CD8-positive, alpha-beta memory T cell (primary cell): ENCODE measurements around the gene KRIT1. TPM values are rescaled to one million over a fixed set of nuclear protein-coding genes. Genes with fewer than 3 reads are reported as not detected.

Experiments used
- CTCF ChIA-PET: fragments of 350-600 bp; sonication (Branson Sonifier 250); formaldehyde crosslinking; loops from one replicate; lab custom pipeline; 2021; ENCODE audit warnings: antibody characterized with exemption; lab: Charles Lee
- POLR2A ChIA-PET: fragments of 350-600 bp; sonication (Branson Sonifier 250); formaldehyde crosslinking; loops from one replicate; lab custom pipeline; 2021; ENCODE audit warnings: antibody characterized with exemption; lab: Charles Lee
- DNase-seq, 5 donors: peaks; one replicate each; pipeline versions ENCODE4 v3.0.0 to v3.0.0-alpha.2; 2020 to 2022; ENCODE audit warnings: mixed read lengths in 1 of 5
- H3K27ac ChIP-seq: one replicate; pipeline ENCODE4 v1.7.0; 2013; ENCODE audit warnings: low read depth, mild to moderate bottlenecking, low read length, moderate library complexity
- H3K27me3 ChIP-seq: 2 replicates; pipeline ENCODE4 v1.7.0; 2013; ENCODE audit warnings: low read length, mild to moderate bottlenecking; ENCODE audit not compliant: insufficient read depth, poor library complexity, severe bottlenecking
- H3K36me3 ChIP-seq: 2 replicates; pipeline ENCODE4 v1.7.0; 2013; ENCODE audit warnings: mild to moderate bottlenecking, low read length, moderate library complexity; ENCODE audit not compliant: insufficient read depth
- H3K4me1 ChIP-seq: 2 replicates; pipeline ENCODE4 v1.7.0; 2013; ENCODE audit warnings: mild to moderate bottlenecking, low read length, moderate library complexity; ENCODE audit not compliant: insufficient read depth
- H3K4me3 ChIP-seq: 2 replicates; pipeline ENCODE4 v1.7.0; 2013; ENCODE audit warnings: mild to moderate bottlenecking, low read length
- H3K9me3 ChIP-seq: 2 replicates; pipeline ENCODE4 v1.7.0; 2013; ENCODE audit warnings: mild to moderate bottlenecking, low read length
- H3K27ac Mint-ChIP-seq, 8 donors: one replicate each; pipeline ENCODE4 v1.8.0; 2020 to 2021; ENCODE audit warnings: mixed read lengths in 8 of 8, mild to moderate bottlenecking in 6 of 8, inconsistent platforms in 3 of 8, moderate library complexity in 3 of 8
- H3K27me3 Mint-ChIP-seq, 2 donors: one replicate each; pipeline ENCODE4 v1.8.0; 2020 to 2021; ENCODE audit warnings: mixed read lengths in 2 of 2, mild to moderate bottlenecking in 1 of 2, moderate library complexity in 1 of 2
- H3K36me3 Mint-ChIP-seq, 3 donors: one replicate each; pipeline ENCODE4 v1.8.0; 2020 to 2021; ENCODE audit warnings: mixed read lengths in 3 of 3, inconsistent platforms in 1 of 3, mild to moderate bottlenecking in 1 of 3
- H3K4me1 Mint-ChIP-seq, 3 donors: one replicate each; pipeline ENCODE4 v1.8.0; 2020 to 2021; ENCODE audit warnings: mixed read lengths in 3 of 3, inconsistent platforms in 1 of 3, mild to moderate bottlenecking in 1 of 3
- H3K4me3 Mint-ChIP-seq, 7 donors: one replicate each; pipeline ENCODE4 v1.8.0; 2020 to 2021; ENCODE audit warnings: mixed read lengths in 7 of 7, mild to moderate bottlenecking in 6 of 7, moderate library complexity in 4 of 7, inconsistent platforms in 2 of 7
- H3K9me3 Mint-ChIP-seq, 5 donors: one replicate each; pipeline ENCODE4 v1.8.0; 2020 to 2022; ENCODE audit warnings: mixed read lengths in 5 of 5, mild to moderate bottlenecking in 3 of 5, moderate library complexity in 2 of 5, inconsistent platforms in 1 of 5
- polyA plus RNA-seq: library from polyadenylated mRNA; unstranded; fragments of 300-500 nt; fragmentation: Illumina TruSeq; gene quantifications from one replicate; pipeline ENCODE4 v1.2.3, GENCODE V29; 2021
- total RNA-seq, 2 experiments: library from RNA; stranded (reverse); gene quantifications; one replicate each; pipeline ENCODE4 v1.2.3, GENCODE V29; 2021

KRIT1 gene
- total and polyA plus RNA-seq, 3 experiments from 2014 or later, result 18.3 to 48.3 (median 44.6) TPM

DNA sequence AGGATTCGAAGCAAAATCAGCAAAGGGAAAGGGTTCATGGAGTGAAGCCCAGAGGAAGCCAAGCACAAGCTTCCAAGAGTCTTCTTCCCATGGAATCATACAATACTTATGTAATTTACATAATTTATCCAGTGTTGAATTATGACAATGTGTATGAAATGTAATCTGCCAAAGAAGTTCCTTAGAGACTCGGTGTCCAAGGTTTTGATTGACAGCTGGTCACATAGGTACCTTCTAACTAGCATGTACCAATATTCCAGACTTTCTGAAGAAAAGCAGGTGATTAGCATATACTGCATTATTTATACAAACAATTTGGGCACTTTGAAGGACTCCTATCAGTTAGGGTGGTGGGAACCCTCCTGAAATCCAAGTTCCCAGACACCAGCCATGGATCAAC is 35.3 kb upstream of the KRIT1 start:
- Mint-ChIP-seq H3K9me3 (no peaks in the 10 kb centered on the region), H3K4me1 (peaks cover 21 to 38% (median 29%) of the 10 kb centered on the region in 3 donors), H3K27ac (no peak overlapping the region), H3K36me3 (peaks cover 5 to 11% (median 11%) of the 10 kb centered on the region in 3 donors), H3K4me3 (peak overlapping the region in 1 of 7 donors; percentile 8), H3K27me3 (no peaks in the 10 kb centered on the region)
- Histone ChIP-seq H3K9me3 (no peaks in the 10 kb centered on the region), H3K27me3 (no peaks in the 10 kb centered on the region), H3K36me3 (no peaks in the 10 kb centered on the region), H3K4me3 (no peak overlapping the region), H3K4me1 (no peaks in the 10 kb centered on the region), H3K27ac (no peak overlapping the region)
- POLR2A ChIA-PET, result no interaction called here
- CTCF ChIA-PET, result no interaction called here
- DNase-seq, result no peak

DNA sequence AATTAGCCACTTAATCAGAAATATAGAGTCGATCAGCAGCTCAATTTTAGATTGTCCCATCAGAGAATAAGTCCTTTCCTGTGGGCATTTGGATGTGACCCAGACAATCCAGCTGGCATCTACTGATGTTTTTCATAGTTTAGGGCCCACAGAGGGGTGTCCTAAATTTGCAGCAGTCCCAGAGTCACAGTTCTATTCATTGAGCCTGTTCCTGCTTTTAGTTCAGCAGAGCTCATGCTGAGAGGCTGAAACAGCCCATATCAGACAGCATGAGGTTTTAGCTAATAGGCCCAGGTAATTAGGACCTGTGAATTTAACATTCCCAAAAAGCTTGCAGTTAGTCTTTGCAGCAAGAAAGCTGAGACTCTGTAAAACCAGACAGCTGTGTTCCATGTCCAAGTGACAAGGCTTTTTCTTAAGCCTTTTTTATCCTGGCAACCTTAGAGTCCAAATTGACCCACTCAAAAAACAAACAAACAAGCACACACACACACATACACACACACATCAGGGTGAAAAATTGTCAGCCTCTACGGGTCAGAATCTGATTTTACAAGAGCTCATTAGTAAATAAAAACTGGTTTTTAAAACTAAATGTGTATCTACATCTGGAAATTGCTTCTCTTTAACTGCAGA is 33.8 kb upstream of the KRIT1 start:
- Histone ChIP-seq H3K4me1 (no peaks in the 10 kb centered on the region), H3K27me3 (no peaks in the 10 kb centered on the region), H3K4me3 (no peak overlapping the region), H3K36me3 (no peaks in the 10 kb centered on the region), H3K27ac (no peak overlapping the region), H3K9me3 (no peaks in the 10 kb centered on the region)
- H3K36me3 Mint-ChIP-seq, result peaks cover 5 to 12% (median 11%) of the 10 kb centered on the region in 3 donors
- no peaks in the 10 kb centered on the region for H3K27me3 Mint-ChIP-seq
- POLR2A ChIA-PET, result no interaction called here
- no peak for DNase-seq
- peak overlapping the region in 2 of 8 donors; percentile 4 to 72 for H3K27ac Mint-ChIP-seq
- H3K9me3 Mint-ChIP-seq, result no peaks in the 10 kb centered on the region
- CTCF ChIA-PET, result interaction anchor here (1.6 kb wide), 1 partner anchor 12 kb away, joined by 4 read pairs; no protein-coding TSS in a partner anchor
- H3K4me3 Mint-ChIP-seq, result no peak overlapping the region
- peaks cover 17 to 37% (median 26%) of the 10 kb centered on the region in 3 donors for H3K4me1 Mint-ChIP-seq

DNA sequence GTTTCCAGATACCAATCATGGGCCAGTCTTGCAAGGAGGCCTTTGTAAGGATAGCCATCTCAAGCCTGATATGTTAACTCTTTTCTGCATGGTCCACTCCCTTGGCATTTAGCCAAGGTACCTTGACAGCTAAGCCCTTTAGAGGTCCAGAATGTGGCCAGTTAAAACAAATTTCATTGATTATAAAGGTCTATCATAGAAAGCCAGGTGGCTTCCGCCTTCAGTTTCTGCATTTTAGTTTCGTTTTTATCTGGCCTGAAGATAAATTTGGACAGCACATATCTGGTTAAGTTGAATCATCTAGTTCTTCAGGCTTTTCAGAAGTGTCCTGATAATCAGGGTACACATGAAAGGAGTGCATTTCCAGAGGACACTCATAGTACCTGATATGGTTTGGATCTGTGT is 30.7 kb upstream of the KRIT1 start:
- Histone ChIP-seq H3K27ac (no peak overlapping the region), H3K36me3 (no peaks in the 10 kb centered on the region), H3K27me3 (no peaks in the 10 kb centered on the region), H3K9me3 (no peaks in the 10 kb centered on the region), H3K4me3 (no peak overlapping the region), H3K4me1 (no peaks in the 10 kb centered on the region)
- H3K27ac Mint-ChIP-seq, result no peak overlapping the region
- H3K27me3 Mint-ChIP-seq, result no peaks in the 10 kb centered on the region
- ChIA-PET POLR2A (no interaction called here), CTCF (no interaction called here)
- DNase-seq, result no peak
- H3K4me1 Mint-ChIP-seq, result peaks cover 25 to 42% (median 32%) of the 10 kb centered on the region in 3 donors
- H3K4me3 Mint-ChIP-seq, result no peak overlapping the region
- H3K9me3 Mint-ChIP-seq, result no peaks in the 10 kb centered on the region
- H3K36me3 Mint-ChIP-seq, result peaks cover under 1 to 14% (median 11%) of the 10 kb centered on the region in 3 donors

DNA sequence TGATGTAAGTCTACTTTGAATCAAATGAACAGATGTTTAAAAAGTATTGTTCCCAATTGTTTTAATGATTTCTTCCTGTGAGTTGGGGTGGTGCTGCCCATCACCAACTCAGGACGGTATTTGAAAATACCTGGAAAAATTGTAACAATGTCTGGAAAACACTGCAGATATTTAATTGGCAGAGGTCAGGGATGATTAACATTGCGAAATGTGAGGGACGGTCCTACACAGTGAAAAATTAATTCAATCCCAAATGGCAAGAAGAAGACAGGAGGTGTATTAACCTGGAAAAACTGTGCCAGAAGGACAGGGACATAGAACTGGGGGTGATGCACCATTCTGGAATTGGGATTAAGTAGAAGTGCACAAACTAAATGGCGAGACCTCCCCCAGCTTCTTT is 29.6 kb upstream of the KRIT1 start:
- no peak for DNase-seq
- no peaks in the 10 kb centered on the region for H3K9me3 Mint-ChIP-seq
- no peak overlapping the region for H3K27ac Mint-ChIP-seq
- Histone ChIP-seq H3K4me3 (no peak overlapping the region), H3K27me3 (no peaks in the 10 kb centered on the region), H3K4me1 (no peaks in the 10 kb centered on the region), H3K36me3 (no peaks in the 10 kb centered on the region), H3K27ac (no peak overlapping the region), H3K9me3 (no peaks in the 10 kb centered on the region)
- H3K27me3 Mint-ChIP-seq, result no peaks in the 10 kb centered on the region
- ChIA-PET POLR2A (no interaction called here), CTCF (no interaction called here)
- H3K4me3 Mint-ChIP-seq, result no peak overlapping the region
- H3K36me3 Mint-ChIP-seq, result peaks cover 0 to 10% (median 6%) of the 10 kb centered on the region in 3 donors
- H3K4me1 Mint-ChIP-seq, result peaks cover 28 to 44% (median 30%) of the 10 kb centered on the region in 3 donors

DNA sequence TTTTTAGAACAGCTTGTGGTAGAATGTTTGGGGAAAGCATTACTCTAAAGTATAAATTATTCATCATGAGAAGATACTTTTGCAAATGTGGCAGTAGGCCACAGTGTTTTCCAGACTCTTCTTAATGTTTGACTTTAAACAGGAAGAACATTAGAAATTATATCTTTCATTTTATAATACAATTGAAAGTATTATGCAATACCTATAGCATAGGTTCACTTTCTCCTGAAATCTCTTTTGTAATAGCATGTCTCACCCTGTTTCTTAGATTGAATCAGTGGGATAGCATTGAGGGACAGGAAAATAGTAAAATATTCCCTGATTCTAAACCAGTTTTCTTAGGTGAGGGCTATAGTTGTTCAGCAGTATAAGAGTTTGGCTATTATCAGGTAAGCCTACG is 23.2 kb upstream of the KRIT1 start:
- Mint-ChIP-seq H3K27ac (no peak overlapping the region), H3K4me3 (no peak overlapping the region), H3K27me3 (no peaks in the 10 kb centered on the region), H3K4me1 (peaks cover 11 to 18% (median 12%) of the 10 kb centered on the region in 3 donors), H3K36me3 (peaks cover under 1 to 2% (median 1%) of the 10 kb centered on the region in 3 donors), H3K9me3 (no peaks in the 10 kb centered on the region)
- ChIA-PET CTCF (no interaction called here), POLR2A (no interaction called here)
- Histone ChIP-seq H3K4me1 (no peaks in the 10 kb centered on the region), H3K27ac (no peak overlapping the region), H3K36me3 (no peaks in the 10 kb centered on the region), H3K4me3 (no peak overlapping the region), H3K9me3 (no peaks in the 10 kb centered on the region), H3K27me3 (no peaks in the 10 kb centered on the region)
- DNase-seq, result no peak

DNA sequence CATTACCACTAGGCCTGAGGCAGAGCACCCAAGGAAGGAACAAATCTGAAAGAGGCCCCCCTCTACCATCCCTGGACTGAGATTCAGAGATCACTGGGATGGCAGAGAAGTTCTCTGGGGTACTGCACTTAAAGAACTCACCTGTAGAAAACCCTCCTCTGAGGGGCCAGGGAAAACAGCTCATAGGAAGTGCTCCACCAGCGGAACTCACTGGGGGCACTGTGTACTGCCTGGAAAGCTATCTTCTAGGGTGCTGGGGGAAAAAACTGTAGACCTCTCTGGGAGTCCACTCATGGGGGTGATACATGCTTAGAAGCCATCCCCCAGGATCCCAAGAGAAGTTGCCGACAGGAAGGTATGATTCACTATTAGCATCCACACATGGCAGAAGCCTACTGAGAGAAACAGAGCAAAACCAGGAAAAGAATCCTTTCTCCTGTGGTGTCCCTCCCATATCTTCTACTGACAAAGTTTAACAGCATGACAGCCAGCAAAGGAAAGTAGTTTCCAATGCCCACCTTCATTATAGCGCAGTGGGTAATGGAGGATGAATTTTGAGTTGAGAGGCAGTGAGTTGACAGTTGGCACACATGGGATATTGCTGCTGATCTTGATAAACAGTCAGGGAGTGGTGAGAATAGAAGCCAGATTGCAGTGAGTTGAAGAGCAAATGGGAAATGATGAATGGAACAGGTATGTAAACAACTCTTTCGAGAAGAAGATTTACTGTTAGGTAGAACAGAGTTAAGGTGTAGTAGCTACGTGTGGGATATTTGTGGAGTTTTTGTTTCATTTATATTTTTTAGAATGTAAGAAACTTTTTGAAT is 20.9 kb upstream of the KRIT1 start:
- no peak overlapping the region for H3K4me3 ChIP-seq
- no peaks in the 10 kb centered on the region for H3K9me3 Mint-ChIP-seq
- H3K27me3 ChIP-seq, result no peaks in the 10 kb centered on the region
- no peaks in the 10 kb centered on the region for H3K9me3 ChIP-seq
- no peak for DNase-seq
- H3K36me3 Mint-ChIP-seq, result peaks cover 1 to 6% (median 3%) of the 10 kb centered on the region in 3 donors
- ChIA-PET POLR2A (no interaction called here), CTCF (no interaction called here)
- no peak overlapping the region for H3K4me3 Mint-ChIP-seq
- H3K36me3 ChIP-seq, result no peaks in the 10 kb centered on the region
- H3K27me3 Mint-ChIP-seq, result no peaks in the 10 kb centered on the region
- no peaks in the 10 kb centered on the region for H3K4me1 ChIP-seq
- H3K27ac ChIP-seq, result no peak overlapping the region
- H3K27ac Mint-ChIP-seq, result no peak overlapping the region
- peaks cover 0 to 13% (median 9%) of the 10 kb centered on the region in 3 donors for H3K4me1 Mint-ChIP-seq

DNA sequence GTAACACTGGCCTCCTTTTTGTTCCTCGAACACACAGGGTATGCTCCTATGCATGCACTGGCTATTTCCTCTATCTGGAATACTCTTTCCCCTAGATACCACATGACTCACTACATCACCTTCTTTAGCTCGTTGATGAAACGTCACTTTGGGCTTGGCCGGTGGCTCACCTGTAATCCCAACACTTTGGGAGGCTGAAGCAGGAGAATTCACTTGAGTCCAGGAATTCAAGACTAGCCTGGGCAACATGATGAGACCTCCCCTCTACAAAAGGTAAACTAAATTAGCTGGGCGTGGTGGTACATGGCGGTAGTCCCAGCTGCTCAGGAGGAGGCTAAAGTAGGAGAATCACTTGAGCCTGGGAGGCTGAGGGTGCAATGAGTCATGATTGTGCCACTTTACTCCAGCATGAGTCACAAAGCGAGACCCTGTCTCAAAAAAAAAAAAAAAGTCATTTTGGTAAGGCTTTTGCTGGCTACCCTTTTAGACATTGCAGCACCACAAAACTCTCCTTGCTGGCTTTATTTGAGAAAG is 14.6 kb upstream of the KRIT1 start:
- H3K4me3 Mint-ChIP-seq, result no peak overlapping the region
- H3K27me3 Mint-ChIP-seq, result no peaks in the 10 kb centered on the region
- Histone ChIP-seq H3K36me3 (no peaks in the 10 kb centered on the region), H3K27me3 (no peaks in the 10 kb centered on the region), H3K9me3 (no peaks in the 10 kb centered on the region), H3K4me3 (no peak overlapping the region), H3K27ac (no peak overlapping the region), H3K4me1 (no peaks in the 10 kb centered on the region)
- POLR2A ChIA-PET, result interaction anchor here (1.1 kb wide), 1 partner anchor 15 kb away, joined by 3 read pairs; the partner anchor contains the start of genes ANKIB1 and KRIT1
- peaks cover 25 to 44% (median 31%) of the 10 kb centered on the region in 3 donors for H3K4me1 Mint-ChIP-seq
- CTCF ChIA-PET, result no interaction called here
- H3K36me3 Mint-ChIP-seq, result peaks cover 8 to 14% (median 10%) of the 10 kb centered on the region in 3 donors
- no peak for DNase-seq
- no peak overlapping the region for H3K27ac Mint-ChIP-seq
- H3K9me3 Mint-ChIP-seq, result no peaks in the 10 kb centered on the region
